Sigmoid colon (tissue), 4 donors: ENCODE data around the gene MRPS21.

Experiments
- CTCF ChIP-seq, 4 experiments: fragments of 450-650 bp in 3 of 4; fragments of 200-600 bp in 1 of 4; IDR thresholded peaks; one replicate each; pipeline ENCODE4 v1.5.1; 2016 to 2019; ENCODE audit warnings: antibody characterized with exemption in 4 of 4, mild to moderate bottlenecking in 3 of 4, moderate library complexity in 2 of 4
- EP300 ChIP-seq, 4 donors: sonication (generic); formaldehyde crosslinking; IDR thresholded peaks; one replicate each; pipeline ENCODE4 v1.6.1; 2017; ENCODE audit warnings: antibody characterized with exemption in 4 of 4
- POLR2A ChIP-seq, 2 donors: fragments of 450-650 bp; IDR thresholded peaks; one replicate each; pipeline ENCODE4 v1.6.1; 2016; ENCODE audit warnings: antibody characterized with exemption in 2 of 2, mild to moderate bottlenecking in 2 of 2, moderate library complexity in 2 of 2
- POLR2AphosphoS5 ChIP-seq, 4 donors: sonication (generic); formaldehyde crosslinking; IDR thresholded peaks; one replicate each; pipeline ENCODE4 v1.6.1; 2017; ENCODE audit warnings: antibody characterized with exemption in 4 of 4

- TF ChIP-seq CTCF (IDR thresholded peaks at IDR 0.05) (no peak), POLR2A (IDR thresholded peaks at IDR 0.05) (no peak), POLR2AphosphoS5 (IDR thresholded peaks at IDR 0.05) (no peak), EP300 (IDR thresholded peaks at IDR 0.05) (no peak)
These were observed 34.4 kb upstream of the MRPS21 start for GRCh38 chr1:150259217-150259616.
